OCI-LY7 (cell line): Measurements from ENCODE around the gene VASH1.

ENCODE experiments used
- CTCF ChIP-seq: fragments of 200-600 bp; sonication (generic); conservative IDR thresholded peaks from 2 replicates; pipeline ENCODE4 v1.5.1; 2014; ENCODE audit warnings: mild to moderate bottlenecking, antibody characterized with exemption, low read length, moderate library complexity, mixed read lengths
- EZH2phosphoT487 ChIP-seq: fragments of 200-600 bp; sonication (generic); IDR thresholded peaks from 2 replicates; pipeline ENCODE4 v1.6.1; 2018; ENCODE audit warnings: low read depth, borderline replicate concordance, mild to moderate bottlenecking, mixed run types, antibody characterized with exemption, low read length, moderate library complexity, mixed read lengths

- TF ChIP-seq CTCF (no peak), EZH2phosphoT487 (no peak)
Observed at GRCh38 chr14:76759589-76759988, 1.7 kb upstream of the VASH1 start.
